Heart left ventricle (tissue), 13 donors: ENCODE data around the gene INPP4B.

Source experiments
- POLR2A ChIP-seq, 2 donors: fragments of 450-650 bp; IDR thresholded peaks; one replicate each; pipeline ENCODE4 v1.6.1; 2017; ENCODE audit warnings: antibody characterized with exemption in 2 of 2, mild to moderate bottlenecking in 2 of 2, moderate library complexity in 2 of 2
- TF ChIP-seq, protein P1 (sequence below), 12 donors: fragments of 200-600 bp; sonication (generic) in 4 of 12; IDR thresholded peaks; one replicate each; pipeline versions ENCODE4 v1.5.0 to v1.8.0; 2018 to 2022; ENCODE audit warnings: antibody characterized with exemption in 12 of 12, mild to moderate bottlenecking in 5 of 12
- donor health status: ischemic (EF 13 %, LVEDD 7.1; RV severe dilation, severe dysfunction).
- donor health status: DM: no; HTN: yes; CAD: no.
- donor health status: DM: no; HTN: no; CAD: no.
- donor health status: ischemic (EF 25% LVEDD 6.9; RV normal size, moderate dysfunction).
- donor health status: ischemic (EF 25% LVEDD 5.7; RV mildly dilated, moderate dysfunction).
- donor health status: ischemic (EF 35%, LVEDD 5.7; RV mildly dilated, moderate dysfunction).
- donor health status: nonischemic (EF 11% LVEDD 7.7; RV severe dilation, severe dysfunction).
- donor health status: DM: yes; HTN: yes; CAD: no.
- donor health status: PGD.
- donor health status: ischemic (EF 29% LVEDD 5.4; RV normal size, mild dysfunction).
- donor health status: nonischemic (EF 23%, LVEDD 6.1; RV moderate dilation, normal function).

DNA sequence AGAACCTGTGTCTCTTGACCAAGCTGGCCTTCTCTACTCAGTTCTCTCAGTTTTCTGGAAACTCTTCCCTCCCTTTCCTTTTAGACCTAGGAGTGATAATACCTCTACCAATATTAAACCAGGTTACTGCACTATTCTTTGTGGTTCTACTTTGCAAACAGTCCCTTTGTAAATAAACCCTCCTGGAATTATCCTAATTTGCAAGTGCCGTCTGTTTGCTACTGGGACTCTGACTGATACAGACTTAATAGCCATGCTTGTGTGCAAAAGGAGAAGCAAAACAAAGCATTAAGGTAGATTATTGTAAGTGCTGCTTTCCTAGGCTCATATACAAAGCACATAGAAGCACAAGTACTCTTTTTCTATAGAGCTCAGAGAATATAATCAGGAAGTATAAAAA lies 507.0 kb downstream of the INPP4B start:
- TF ChIP-seq, protein P1, sequence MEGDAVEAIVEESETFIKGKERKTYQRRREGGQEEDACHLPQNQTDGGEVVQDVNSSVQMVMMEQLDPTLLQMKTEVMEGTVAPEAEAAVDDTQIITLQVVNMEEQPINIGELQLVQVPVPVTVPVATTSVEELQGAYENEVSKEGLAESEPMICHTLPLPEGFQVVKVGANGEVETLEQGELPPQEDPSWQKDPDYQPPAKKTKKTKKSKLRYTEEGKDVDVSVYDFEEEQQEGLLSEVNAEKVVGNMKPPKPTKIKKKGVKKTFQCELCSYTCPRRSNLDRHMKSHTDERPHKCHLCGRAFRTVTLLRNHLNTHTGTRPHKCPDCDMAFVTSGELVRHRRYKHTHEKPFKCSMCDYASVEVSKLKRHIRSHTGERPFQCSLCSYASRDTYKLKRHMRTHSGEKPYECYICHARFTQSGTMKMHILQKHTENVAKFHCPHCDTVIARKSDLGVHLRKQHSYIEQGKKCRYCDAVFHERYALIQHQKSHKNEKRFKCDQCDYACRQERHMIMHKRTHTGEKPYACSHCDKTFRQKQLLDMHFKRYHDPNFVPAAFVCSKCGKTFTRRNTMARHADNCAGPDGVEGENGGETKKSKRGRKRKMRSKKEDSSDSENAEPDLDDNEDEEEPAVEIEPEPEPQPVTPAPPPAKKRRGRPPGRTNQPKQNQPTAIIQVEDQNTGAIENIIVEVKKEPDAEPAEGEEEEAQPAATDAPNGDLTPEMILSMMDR (IDR thresholded peaks at IDR 0.05), result no peak
- no peak for TF ChIP-seq POLR2A (IDR thresholded peaks at IDR 0.05)
